Measurements from ENCODE around the gene CD1C. TPM values are rescaled to one million over a fixed set of nuclear protein-coding genes. Genes with fewer than 3 reads are reported as not detected.

The CD1C gene
- not detected in 2 replicates for total RNA-seq

GRCh38 chr1:158289811-158290210 lies at the start of gene CD1C:
Gene CD1C, plus strand, starts transcription at chr1:158289923. Its CDS starts 142 bp downstream, at chr1:158290065.

GRCh38 chr1:158331481-158332150 lies 41.9 kb downstream of the CD1C start, which contains the start of gene CD1B:
Gene CD1B, minus strand, starts transcription at chr1:158331531. Its CDS starts 108 bp downstream, at chr1:158331423.

Other genes with a start within 250 kb of the CD1C start
- 1.7 and 12.5 TPM in 2 replicates for gene CD1D, start 109.0 kb upstream of the CD1C start, total RNA-seq
- not detected in 2 replicates for gene CD1A, start 35.5 kb upstream of the CD1C start, total RNA-seq
- gene CD1B, start 41.6 kb downstream of the CD1C start, total RNA-seq = not detected in 2 replicates
- not detected in 2 replicates for gene CD1E, start 64.0 kb downstream of the CD1C start, total RNA-seq
- not detected in 2 replicates for gene OR10T2, start 109.5 kb downstream of the CD1C start, total RNA-seq
- gene OR10K2, start 136.3 kb downstream of the CD1C start, total RNA-seq = not detected in 2 replicates
- not detected in 2 replicates for gene OR10K1, start 171.9 kb downstream of the CD1C start, total RNA-seq
- not detected in 2 replicates for gene OR10R2, start 182.3 kb downstream of the CD1C start, total RNA-seq